GDM1 (cell line): Measurements from ENCODE around the gene CD209.
"Not testable (repeated sequence)": the region's sequence is repeated elsewhere in the genome, so short reads cannot be mapped to it uniquely, and the experiment has no call there.

ENCODE experiments used
- DNase-seq: peaks from one replicate; lab custom pipeline; 2025; lab: John Stamatoyannopoulos, UW

Gene CD209, protein sequence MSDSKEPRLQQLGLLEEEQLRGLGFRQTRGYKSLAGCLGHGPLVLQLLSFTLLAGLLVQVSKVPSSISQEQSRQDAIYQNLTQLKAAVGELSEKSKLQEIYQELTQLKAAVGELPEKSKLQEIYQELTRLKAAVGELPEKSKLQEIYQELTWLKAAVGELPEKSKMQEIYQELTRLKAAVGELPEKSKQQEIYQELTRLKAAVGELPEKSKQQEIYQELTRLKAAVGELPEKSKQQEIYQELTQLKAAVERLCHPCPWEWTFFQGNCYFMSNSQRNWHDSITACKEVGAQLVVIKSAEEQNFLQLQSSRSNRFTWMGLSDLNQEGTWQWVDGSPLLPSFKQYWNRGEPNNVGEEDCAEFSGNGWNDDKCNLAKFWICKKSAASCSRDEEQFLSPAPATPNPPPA

DNA sequence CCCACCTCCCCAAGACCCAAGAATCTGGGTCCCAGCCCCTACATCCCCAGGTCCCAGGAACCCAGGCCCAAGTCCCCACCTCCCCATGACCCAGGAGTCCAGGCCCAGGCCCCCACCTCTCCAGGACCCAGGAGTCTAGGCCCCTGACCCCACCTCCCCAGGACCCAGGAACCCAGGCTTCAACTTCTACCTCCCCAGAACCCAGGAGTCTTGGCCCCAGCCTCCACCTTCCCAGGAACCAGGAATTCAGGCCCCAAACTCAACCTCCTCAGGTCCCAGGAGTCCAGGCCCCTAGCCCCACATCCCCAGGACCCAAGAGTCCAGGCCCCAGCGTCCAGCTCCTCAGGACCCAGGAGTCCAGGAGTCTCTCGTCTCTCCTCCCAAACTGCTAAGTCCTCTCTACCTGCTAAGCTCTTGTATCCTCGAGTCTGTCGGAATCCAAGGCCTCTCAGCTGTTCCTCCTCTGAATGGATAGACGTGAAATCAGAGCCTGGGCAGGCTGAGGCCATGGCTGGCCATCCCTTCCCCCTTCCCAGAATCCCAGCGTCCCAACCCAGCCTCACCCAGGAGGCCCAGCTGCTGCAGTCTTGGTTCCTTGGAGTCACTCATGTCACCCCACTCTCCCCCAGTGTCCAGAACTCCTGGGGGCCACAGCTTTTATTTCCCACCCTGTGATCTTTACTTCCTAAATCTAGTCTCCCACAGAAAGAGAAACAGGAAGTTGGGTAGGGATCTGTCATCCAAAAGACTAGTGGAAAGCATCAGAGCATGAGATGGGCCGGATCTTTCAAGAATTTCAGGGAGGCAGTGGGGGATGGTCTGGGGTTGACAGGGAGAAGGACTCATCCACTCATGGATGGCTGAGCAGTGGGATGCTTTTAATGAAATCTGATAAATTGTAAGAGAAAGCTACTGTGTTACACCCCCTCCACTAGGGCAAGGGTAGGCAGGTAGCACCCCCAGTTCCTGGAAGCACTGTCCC lies at the start of gene CD209:
Gene CD209, minus strand, starts transcription at position 632 of the 982 bp plus-strand sequence. Its CDS starts 23 bp downstream, at position 609.
- DNase-seq, result no peak

DNA sequence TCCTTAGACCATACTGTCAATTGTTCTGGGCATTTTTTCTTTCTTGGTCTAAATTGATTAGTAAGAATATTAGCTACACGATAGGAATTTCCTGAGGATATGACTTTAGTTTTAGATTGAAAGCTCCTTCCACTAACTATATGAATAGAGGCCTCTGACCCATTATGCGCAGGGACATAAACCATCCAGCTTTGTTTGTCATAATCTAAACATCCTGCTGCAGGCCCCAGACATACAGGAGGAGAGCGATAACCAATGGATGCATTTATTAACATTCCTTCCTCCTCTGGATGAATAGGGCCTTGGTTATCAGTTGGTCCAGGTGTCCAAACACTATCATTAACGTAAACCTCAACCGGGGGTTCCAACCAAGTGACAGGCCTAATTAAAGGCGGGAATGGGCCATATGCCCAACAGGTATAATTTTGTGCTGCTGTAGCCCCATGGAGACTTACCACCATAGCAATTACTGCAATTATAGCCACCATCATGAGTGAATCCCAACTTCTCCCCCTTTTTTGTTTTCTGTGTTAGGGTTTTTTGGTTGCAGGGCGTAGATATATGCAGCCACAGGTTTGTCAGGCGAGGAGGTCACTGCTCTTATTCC lies 48.3 kb upstream of the CD209 start:
- no peak for DNase-seq

DNA sequence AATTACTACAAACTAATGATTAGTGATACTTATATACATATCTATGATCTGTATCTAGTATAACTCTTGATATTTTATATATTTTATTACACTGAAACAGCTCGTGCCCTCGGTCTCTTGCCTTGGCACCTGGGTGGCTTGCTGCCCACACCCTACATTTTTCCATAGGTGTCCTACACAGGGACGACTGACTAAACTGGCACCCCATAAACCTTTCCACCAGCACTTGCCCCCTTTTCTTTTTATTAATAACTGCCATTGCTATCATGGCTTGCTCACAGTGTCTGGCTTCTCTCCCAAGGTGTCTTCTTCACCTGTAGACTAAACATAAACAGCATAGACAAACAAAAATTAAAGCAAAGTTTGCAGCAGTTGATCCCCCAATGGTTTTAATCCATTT lies 46.2 kb upstream of the CD209 start:
- no peak for DNase-seq

DNA sequence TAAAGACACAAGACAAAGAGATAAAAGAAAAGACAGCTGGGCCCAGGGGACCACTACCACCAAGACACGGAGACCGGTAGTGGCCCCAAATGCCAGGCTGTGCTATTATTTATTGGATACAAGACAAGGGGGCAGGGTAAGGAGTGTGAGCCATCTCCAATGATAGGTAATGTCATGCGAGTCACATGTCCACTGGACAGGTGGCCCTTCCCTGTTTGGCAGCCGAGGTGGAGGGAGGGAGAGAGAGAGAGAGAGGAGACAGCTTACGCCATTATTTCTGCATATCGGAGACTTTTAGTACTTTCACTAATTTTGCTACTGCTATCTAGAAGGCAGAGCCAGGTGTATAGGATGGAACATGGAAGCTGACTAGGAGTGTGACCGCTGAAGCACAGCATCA lies 45.4 kb upstream of the CD209 start:
- DNase-seq, result not testable (repeated sequence)

DNA sequence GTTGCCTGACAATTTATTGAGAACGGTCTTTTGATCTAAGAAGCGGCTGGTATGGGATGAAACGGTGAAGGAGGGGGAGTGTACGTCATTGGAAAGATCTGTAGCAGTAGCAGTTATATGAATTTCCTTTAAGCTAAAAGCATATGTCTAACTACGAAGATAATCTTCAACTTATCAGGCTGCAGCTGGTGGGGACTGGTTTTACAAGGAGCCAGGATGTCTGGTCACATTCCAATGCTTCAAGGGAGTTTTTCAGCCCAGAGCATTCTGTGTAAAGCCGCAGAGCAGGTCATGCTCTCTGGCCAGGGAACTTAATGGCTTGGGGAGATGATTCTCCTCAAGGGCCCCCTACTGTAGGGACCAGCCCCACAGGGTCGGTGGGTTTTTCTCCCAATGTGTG lies 44.9 kb upstream of the CD209 start:
- DNase-seq, result no peak

DNA sequence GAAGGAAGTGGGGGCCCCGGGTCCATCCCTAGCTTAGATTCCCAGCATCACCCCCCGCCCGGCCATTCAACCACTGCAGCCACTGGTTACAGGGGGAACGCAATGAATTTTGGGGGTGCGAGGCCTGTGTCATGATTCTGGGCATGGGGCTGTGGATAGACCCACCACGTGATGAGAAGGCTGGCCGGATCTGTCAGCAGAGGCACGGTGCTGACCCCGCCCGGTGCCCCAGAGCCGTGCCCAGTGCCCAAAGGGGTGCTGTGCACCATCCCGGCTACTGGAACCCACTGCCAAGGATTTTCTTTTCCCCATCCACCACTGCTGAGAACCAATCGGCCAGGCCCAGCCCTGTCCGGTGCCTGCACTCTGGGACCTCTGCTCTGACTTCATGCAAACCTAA lies 43.1 kb upstream of the CD209 start:
- no peak for DNase-seq

DNA sequence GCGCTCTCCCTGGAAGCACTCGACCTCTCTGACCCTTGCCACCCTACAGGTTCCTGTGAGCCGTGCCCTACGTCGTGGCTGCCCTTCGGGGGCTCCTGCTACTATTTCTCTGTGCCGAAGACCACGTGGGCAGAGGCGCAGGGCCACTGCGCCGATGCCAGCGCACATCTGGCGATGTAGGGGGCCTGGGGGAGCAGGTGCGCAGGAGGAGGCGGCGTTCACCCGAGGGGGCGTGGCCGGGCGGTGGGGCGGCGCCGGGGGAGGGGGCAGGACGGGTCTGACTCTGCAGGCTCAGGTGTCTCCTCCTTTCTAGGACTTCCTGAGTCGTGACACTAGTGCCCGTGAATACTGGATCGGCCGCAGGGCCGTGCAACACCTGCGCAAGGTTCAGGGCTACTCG lies 42.1 kb upstream of the CD209 start:
- no peak for DNase-seq

DNA sequence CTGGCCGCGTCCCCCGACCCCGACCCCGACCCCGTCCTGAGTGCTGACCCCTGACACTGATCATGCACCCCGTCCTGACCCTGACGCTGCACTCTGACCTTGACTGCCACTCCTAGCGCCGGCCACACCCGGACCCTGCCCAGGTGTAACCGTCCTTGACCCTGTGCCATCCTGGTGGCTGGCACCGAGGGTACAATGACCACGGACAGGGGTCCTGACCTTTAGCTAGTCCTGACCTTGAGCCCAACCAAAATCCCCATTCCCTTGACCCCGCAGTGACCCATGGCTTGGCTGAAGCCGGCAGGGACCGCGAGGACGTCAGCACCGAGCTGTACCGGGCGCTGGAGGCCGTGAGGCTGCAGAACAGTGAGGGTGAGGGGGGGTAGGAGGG lies 41.6 kb upstream of the CD209 start:
- DNase-seq, result no peak

DNA sequence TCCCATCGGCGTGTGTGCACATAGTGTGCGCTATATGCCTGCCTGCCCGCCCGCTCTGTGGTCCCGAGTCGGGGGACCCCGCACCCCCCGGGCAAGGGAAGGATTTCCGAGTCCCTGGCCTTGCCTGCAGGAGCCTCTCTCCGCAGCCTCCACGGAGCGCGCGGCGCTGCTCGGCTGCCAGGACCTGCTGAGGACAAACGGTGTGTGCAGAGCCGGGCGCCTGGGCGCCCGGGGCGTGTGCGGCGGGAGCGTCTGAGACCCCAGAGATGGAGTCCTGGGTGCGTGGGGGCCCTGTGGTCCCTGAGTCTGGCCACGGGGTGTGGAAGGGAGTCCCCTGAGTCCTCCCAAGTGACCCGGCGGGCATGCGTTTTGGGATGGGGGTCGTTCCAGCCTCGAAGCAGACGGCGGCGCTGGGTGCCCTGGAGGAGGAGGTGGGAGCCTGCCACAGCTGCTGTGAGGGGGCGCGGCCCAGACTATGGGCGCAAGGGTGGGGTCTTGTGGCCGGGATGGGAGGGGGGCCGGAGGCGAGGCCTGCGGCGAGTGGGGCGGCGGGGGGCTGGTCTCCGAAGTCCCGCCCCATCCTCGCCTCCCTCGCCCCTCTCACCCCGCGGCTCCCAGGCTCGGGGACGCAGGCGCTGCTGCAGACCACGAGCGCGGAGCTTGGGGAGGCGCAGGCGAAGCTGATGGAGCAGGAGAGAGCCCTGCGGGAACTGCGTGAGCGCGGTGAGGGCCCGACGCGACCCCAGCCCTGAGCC lies 41.0 kb upstream of the CD209 start:
- no peak for DNase-seq

DNA sequence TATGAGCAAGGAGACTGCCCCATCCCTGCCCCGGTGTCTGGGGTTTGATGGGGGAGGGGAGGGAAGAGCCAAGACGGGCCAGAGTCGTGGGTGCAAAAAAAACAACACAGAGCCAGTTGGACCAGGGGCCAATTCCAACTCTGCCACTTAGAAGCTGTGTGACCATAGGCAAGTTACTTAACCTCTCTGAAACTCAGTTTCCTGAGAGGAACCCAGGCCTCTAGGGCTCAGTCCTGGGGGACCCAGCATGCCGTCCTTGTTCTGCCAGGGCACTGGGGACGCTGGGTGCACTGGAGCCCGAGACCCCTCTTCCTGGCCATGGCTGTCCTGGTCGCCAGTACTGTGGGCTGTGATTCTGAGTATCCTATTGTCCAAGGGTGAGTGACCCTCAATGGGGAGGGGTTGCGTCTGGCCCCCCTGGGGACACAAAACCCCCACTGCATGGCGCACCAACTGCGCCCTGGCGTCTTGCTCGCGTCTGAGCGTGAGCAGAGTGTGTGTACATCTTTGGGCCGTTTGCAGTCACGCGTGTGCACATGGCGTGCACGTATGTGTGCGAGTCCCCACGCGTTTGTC lies 40.4 kb upstream of the CD209 start:
- DNase-seq, result no peak

DNA sequence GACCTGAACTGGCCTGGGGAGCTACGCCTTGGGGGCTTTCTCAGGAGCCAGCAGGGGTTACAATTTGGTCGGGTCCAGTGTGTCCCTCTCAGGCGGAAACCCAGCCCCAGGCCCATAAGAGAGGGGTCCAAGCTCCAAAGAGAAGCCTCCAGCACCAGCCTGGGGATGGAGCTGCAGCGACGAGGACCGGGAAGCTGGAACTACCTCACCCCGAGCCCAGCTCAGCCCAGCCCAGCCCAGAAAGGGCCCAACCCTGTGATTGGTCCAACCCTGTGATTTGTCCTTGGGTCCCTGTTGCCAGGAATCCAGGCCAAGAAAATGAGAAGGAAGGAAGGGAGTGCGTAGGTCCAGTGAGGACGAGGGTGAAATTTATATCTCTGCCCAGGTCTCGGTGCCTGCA lies 39.8 kb upstream of the CD209 start:
- no peak for DNase-seq

DNA sequence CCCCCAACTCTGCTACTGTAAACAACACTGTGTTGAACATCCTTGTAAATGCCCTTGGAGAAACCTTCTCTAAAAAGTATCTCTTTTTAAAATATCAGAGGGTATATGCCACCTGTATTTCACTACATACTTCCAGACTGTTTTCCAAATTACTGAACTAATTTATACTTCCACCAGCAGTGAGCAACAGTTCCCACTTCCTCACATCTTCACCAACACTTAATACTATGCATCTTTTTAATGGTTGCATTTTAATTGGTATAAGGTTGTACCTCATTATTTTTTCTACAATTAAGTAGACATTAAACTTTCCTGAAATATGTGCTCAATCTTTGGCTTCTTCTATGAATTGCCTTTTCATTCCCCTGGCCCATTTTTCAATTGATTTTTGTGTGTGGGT lies 37.5 kb upstream of the CD209 start:
- DNase-seq, result no peak

DNA sequence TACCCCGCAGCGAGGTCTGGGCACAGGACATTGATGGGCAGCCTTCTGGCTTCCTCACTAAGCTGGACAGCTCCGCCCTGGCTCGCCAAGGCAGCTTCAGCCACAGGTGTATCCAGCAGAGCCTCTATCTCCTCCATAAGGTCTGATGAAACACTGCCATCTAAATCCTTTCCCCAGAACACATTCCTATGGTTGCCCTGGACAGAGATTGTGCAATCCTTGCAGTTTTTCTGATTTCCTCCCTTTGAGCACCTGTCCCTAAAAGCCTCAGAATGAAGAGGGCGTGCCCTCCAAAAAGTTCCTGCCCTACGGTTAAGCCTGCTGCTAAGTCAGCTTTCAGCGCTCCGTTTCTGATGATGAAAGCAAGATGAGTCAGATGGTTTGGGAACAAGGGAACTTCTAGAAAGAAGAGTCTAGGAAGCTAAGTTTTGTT lies 36.7 kb upstream of the CD209 start:
- no peak for DNase-seq

DNA sequence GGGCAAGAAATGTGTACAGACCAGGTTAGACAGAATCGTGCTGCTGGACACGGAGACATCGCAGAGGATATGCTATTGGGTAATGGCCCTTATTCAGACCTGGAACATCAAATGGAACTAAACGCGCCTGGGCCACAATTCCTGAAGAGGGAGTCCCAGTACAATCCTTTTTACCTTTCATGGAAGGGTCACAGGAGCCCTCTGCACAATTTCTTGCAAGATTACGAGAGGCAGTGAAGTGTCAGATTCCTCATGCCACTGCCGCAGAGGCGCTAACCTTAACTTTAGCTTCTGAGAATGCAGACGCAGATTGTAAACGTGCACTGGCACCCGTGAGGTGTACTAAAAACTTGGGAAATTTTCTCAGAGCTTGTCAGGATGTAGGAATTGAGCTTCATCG lies 33.8 kb upstream of the CD209 start:
- DNase-seq, result no peak

DNA sequence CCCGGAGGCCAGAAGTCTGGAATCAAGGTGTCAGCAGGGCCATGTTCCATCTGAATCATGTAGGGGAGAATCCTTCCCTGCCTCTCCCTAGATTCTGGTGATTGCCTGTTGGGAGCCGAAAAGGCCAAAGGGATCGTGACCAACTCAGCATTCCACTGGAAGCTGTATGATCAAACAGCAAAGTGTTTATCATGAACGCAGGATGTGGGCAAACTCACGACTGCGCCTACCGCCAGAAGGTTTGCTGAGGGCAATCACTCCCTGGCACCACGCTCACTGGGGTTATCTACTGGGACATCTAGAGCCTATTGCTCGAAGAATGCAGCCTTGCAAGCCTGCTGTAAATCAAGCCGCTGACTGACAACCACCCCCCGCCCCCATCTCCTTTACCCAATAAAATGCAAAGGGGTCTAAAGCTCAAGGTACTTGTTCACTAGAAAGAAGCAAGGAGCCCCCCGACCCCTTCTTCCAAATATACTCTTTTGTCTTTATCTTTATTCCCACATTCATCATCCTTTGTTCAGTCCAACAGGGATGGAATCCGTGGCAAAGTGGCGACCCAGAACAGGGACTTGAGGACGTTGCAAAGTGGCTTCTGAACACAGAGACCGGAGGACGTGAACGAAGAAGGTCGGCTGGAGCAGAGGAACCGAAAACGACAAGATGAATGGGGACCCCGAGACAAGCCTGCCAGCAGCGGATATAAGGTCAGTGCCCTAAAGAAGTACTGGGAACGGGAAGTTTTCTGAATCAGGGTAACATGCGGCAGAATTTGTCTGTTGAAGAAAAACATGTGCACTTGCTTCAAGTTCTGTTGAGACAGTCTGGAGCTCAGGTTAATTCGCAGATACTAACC lies 32.5 kb upstream of the CD209 start:
- no peak for DNase-seq

DNA sequence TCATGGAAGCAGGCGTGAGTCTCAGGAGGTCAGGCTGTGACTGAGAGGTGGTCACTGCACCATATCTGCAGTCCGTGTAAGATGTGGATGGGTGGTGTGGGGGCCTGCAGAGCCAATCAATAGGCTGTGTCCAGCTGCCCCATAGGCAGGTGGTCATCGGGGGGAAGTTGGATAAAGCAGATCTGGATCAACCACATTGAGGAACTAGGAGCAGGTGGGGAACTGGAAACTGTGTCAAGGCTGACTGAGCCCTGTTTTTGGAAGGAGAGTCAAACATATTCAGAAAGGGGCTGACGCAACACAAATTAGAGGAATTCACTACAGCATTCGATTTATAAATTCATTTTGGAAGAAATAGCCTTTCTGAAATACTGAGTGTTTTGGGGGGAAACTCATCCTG lies 30.7 kb upstream of the CD209 start:
- DNase-seq, result no peak

DNA sequence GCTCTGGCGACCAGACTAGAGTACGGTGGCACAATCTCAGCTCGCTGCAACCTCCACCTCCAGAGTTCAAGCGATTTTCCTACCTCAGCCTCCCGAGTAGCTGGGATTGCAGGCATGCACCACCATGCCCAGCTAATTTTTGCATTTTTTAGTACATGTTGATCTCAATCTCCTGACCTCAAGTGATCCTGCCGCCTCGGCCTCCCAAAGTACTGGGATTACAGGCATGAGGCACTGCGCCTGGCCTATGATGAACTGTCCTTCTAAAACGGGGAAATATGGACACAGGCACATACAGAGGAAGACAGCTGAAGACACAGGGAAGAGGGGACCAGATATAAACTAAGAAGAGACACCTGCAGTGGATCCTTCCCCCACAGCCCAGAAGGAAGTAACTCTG lies 28.4 kb upstream of the CD209 start:
- DNase-seq, result no peak

DNA sequence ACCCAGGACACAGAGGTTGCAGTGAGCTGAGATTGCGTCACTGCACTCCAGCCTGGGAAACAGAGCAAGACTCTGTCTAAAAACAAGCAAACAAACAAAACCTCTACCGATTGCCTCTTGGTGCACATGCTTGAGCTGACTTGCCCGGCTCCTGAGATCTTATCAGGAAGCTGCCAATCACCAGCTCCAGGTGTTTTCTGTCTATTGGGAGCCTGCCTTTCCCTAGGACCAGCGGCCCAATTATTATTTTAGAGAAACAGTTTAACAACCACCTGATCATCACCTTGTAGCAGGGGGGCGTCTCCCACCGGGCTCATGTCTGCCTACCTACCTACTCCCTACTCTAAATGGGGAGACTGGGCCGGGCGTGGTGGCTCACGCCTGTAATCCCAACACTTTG lies 26.5 kb upstream of the CD209 start:
- no peak for DNase-seq

DNA sequence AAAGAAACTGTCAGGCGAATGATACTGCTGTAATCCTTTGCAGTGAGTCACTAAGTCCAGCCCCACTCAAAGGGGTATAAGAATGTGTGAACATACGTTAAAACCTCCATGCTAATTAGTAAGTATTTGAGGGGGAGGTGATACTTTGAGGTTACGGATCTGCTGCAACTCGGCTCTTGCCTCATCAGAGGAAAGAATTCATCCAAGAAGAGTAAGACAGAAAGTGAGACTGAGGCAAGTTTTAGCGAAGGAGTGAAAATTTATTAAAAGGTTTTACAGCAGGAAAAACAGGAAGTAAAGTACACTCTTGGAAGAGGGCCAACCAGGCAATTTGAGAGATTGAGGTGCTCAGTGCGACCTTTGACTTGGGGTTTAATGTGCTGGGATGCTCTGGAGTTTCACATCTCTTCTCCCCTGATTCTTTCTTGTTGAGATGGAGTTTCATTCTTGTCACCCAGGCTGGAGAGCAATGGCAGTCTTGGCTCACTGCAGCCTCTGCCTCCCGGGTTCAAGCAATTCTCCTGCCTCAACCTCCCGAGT lies 25.5 kb upstream of the CD209 start:
- no peak for DNase-seq

DNA sequence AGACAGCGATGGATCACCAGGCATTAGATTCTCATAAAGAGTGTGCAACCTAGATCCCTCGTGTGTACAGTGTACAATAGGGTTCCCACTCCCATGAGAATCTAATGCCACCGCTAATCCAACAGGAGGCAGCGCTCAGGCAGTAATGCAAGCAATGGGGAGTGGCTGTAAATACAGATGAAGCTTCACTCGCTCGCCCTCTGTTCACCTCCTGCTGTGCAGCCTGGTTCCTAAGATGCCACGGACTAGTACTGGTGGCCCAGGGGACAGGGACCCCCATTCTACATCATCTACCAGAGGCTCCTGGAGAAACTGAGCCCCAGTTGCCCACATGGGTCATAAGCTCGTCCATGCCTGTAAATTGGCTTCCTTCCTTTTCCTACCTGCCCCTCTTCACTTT lies 23.7 kb upstream of the CD209 start:
- no peak for DNase-seq
